GM19023 (cell line): ENCODE measurements around the gene SFXN5.
A peak's percentile ranks its signal among the peaks of the same experiment; 100 is the strongest.
"Not testable (repeated sequence)": the region's sequence is repeated elsewhere in the genome, so short reads cannot be mapped to it uniquely, and the experiment has no call there.

Experiments used
- ATAC-seq: cut with Tn5 transposase; IDR thresholded peaks from one replicate; pipeline ENCODE4 v1.9.1; 2021; ENCODE audit warnings: mild to moderate bottlenecking, moderate library complexity; ENCODE audit not compliant: unreplicated experiment

The SFXN5 gene

GRCh38 chr2:73101626-73102256, 30.2 kb upstream of the SFXN5 start:
- ATAC-seq: no peak

- no peak for ATAC-seq
Measured at GRCh38 chr2:73100956-73101355, 29.4 kb upstream of the SFXN5 start.

GRCh38 chr2:73099486-73099885, 28.0 kb upstream of the SFXN5 start:
- no peak for ATAC-seq

GRCh38 chr2:73095910-73096309, 24.4 kb upstream of the SFXN5 start:
- no peak for ATAC-seq

GRCh38 chr2:73093601-73094218, 22.2 kb upstream of the SFXN5 start:
- not testable (repeated sequence) for ATAC-seq

- no peak for ATAC-seq
Measured at GRCh38 chr2:73092146-73092783, 20.8 kb upstream of the SFXN5 start.

GRCh38 chr2:73091696-73092095, 20.2 kb upstream of the SFXN5 start:
- ATAC-seq: no peak

- no peak for ATAC-seq
Measured at GRCh38 chr2:73091164-73091563, 19.7 kb upstream of the SFXN5 start.

- ATAC-seq: no peak
Measured at GRCh38 chr2:73089270-73090030, 17.9 kb upstream of the SFXN5 start.

- ATAC-seq: no peak
Measured at GRCh38 chr2:73088703-73089102, 17.2 kb upstream of the SFXN5 start.

GRCh38 chr2:73088211-73088610, 16.7 kb upstream of the SFXN5 start:
- ATAC-seq: no peak

- ATAC-seq: no peak
Measured at GRCh38 chr2:73087311-73087710, 15.8 kb upstream of the SFXN5 start.

- peak; percentile 76 for ATAC-seq
Measured at GRCh38 chr2:73085691-73086090, 14.2 kb upstream of the SFXN5 start.

- ATAC-seq: no peak
Measured at GRCh38 chr2:73084971-73085370, 13.5 kb upstream of the SFXN5 start.

GRCh38 chr2:73083886-73084800, 12.6 kb upstream of the SFXN5 start:
- ATAC-seq: no peak

GRCh38 chr2:73082523-73083410, 11.3 kb upstream of the SFXN5 start:
- ATAC-seq: no peak

- ATAC-seq: no peak
Measured at GRCh38 chr2:73081181-73081671, 9.7 kb upstream of the SFXN5 start.

GRCh38 chr2:73080321-73081131, 9.0 kb upstream of the SFXN5 start:
- ATAC-seq: no peak

GRCh38 chr2:73079636-73080035, 8.1 kb upstream of the SFXN5 start:
- no peak for ATAC-seq
